ENCODE data around the gene KAZALD1. TPM values are rescaled to one million over a fixed set of nuclear protein-coding genes. Genes with fewer than 3 reads are reported as not detected.

Gene KAZALD1
- total RNA-seq, 1 donor from 2014 or later = 0.57 TPM

- no peak overlapping the region for H3K27ac Mint-ChIP-seq
- peaks cover 8% of the 10 kb centered on the region for H3K36me3 Mint-ChIP-seq (ENCODE audit: low read depth)
- H3K4me3 Mint-ChIP-seq = no peak overlapping the region
- peaks cover 27% of the 10 kb centered on the region for H3K4me1 Mint-ChIP-seq (ENCODE audit: low read depth)
- intact Hi-C loops (cut with micrococcal nuclease) = no loop called here
- DNase-seq (ENCODE audit: low spot score) = no peak
- H3K9me3 Mint-ChIP-seq = no peaks in the 10 kb centered on the region
- peaks cover 1% of the 10 kb centered on the region for H3K27me3 Mint-ChIP-seq (ENCODE audit: insufficient read depth)
These were observed 5.2 kb upstream of the KAZALD1 start for GRCh38 chr10:101056365-101057151.

GRCh38 chr10:101060036-101060950 is 1.5 kb upstream of the KAZALD1 start:
- DNase-seq (ENCODE audit: low spot score) = peak; percentile 84
- H3K4me1 Mint-ChIP-seq (ENCODE audit: low read depth) = peaks cover 33% of the 10 kb centered on the region
- no peaks in the 10 kb centered on the region for H3K9me3 Mint-ChIP-seq
- peaks cover 22% of the 10 kb centered on the region for H3K27me3 Mint-ChIP-seq (ENCODE audit: insufficient read depth)
- H3K4me3 Mint-ChIP-seq = peak overlapping the region; percentile 92
- peak overlapping the region; percentile 91 for H3K27ac Mint-ChIP-seq
- peaks cover 4% of the 10 kb centered on the region for H3K36me3 Mint-ChIP-seq (ENCODE audit: low read depth)
- intact Hi-C loops (cut with micrococcal nuclease) = loop anchor here (1.0 to 10.0 kb wide), 11 partner anchors 8 to 725 kb away; partner anchors contain the start of genes NPM3 and SLF2

- H3K36me3 Mint-ChIP-seq (ENCODE audit: low read depth) = peaks cover 4% of the 10 kb centered on the region
- no peak for DNase-seq (ENCODE audit: low spot score)
- H3K9me3 Mint-ChIP-seq = no peaks in the 10 kb centered on the region
- peaks cover 30% of the 10 kb centered on the region for H3K27me3 Mint-ChIP-seq (ENCODE audit: insufficient read depth)
- intact Hi-C loops (cut with micrococcal nuclease) = loop anchor here (1.0 to 10.0 kb wide), 11 partner anchors 7 to 724 kb away; partner anchors contain the start of genes NPM3 and SLF2
- peak overlapping the region; percentile 91 for H3K27ac Mint-ChIP-seq
- peak overlapping the region; percentile 92 for H3K4me3 Mint-ChIP-seq
- H3K4me1 Mint-ChIP-seq (ENCODE audit: low read depth) = peaks cover 33% of the 10 kb centered on the region
These were observed 702 bp upstream of the KAZALD1 start for GRCh38 chr10:101060951-101061623.

GRCh38 chr10:101062232-101063049 is 652 bp downstream of the KAZALD1 start:
- peaks cover 25% of the 10 kb centered on the region for H3K4me1 Mint-ChIP-seq (ENCODE audit: low read depth)
- H3K27ac Mint-ChIP-seq = no peak overlapping the region
- no peaks in the 10 kb centered on the region for H3K9me3 Mint-ChIP-seq
- peak; percentile 34 for DNase-seq (ENCODE audit: low spot score)
- H3K36me3 Mint-ChIP-seq (ENCODE audit: low read depth) = no peaks in the 10 kb centered on the region
- peak overlapping the region; percentile 72 for H3K4me3 Mint-ChIP-seq
- intact Hi-C loops (cut with micrococcal nuclease) = loop anchor here (5.0 to 10.0 kb wide), 4 partner anchors 60 to 722 kb away; partner anchors contain the start of genes NPM3 and SLF2
- H3K27me3 Mint-ChIP-seq (ENCODE audit: insufficient read depth) = peaks cover 40% of the 10 kb centered on the region

- intact Hi-C loops (cut with micrococcal nuclease) = loop anchor here (5.0 to 10.0 kb wide), 4 partner anchors 59 to 722 kb away; partner anchors contain the start of genes NPM3 and SLF2
- H3K4me3 Mint-ChIP-seq = peak overlapping the region; percentile 7
- no peak overlapping the region for H3K27ac Mint-ChIP-seq
- H3K4me1 Mint-ChIP-seq (ENCODE audit: low read depth) = peaks cover 25% of the 10 kb centered on the region
- DNase-seq (ENCODE audit: low spot score) = no peak
- no peaks in the 10 kb centered on the region for H3K9me3 Mint-ChIP-seq
- H3K27me3 Mint-ChIP-seq (ENCODE audit: insufficient read depth) = peaks cover 44% of the 10 kb centered on the region
- H3K36me3 Mint-ChIP-seq (ENCODE audit: low read depth) = no peaks in the 10 kb centered on the region
These were observed 1.3 kb downstream of the KAZALD1 start for GRCh38 chr10:101063050-101063525.

- intact Hi-C loops (cut with micrococcal nuclease) = loop anchor here (5.0 to 10.0 kb wide), 4 partner anchors 59 to 721 kb away; partner anchors contain the start of genes NPM3 and SLF2
- H3K9me3 Mint-ChIP-seq = no peaks in the 10 kb centered on the region
- no peak for DNase-seq (ENCODE audit: low spot score)
- peaks cover 21% of the 10 kb centered on the region for H3K4me1 Mint-ChIP-seq (ENCODE audit: low read depth)
- H3K27ac Mint-ChIP-seq = no peak overlapping the region
- no peaks in the 10 kb centered on the region for H3K36me3 Mint-ChIP-seq (ENCODE audit: low read depth)
- H3K27me3 Mint-ChIP-seq (ENCODE audit: insufficient read depth) = peaks cover 44% of the 10 kb centered on the region
- no peak overlapping the region for H3K4me3 Mint-ChIP-seq
These were observed 2.0 kb downstream of the KAZALD1 start for GRCh38 chr10:101063548-101064414.

- Mint-ChIP-seq H3K4me3 (peak overlapping the region; percentile 45), H3K27me3 (ENCODE audit: insufficient read depth) (peaks cover 44% of the 10 kb centered on the region), H3K4me1 (ENCODE audit: low read depth) (peaks cover 16% of the 10 kb centered on the region), H3K27ac (no peak overlapping the region), H3K9me3 (no peaks in the 10 kb centered on the region), H3K36me3 (ENCODE audit: low read depth) (no peaks in the 10 kb centered on the region)
- DNase-seq (ENCODE audit: low spot score) = no peak
- intact Hi-C loops (cut with micrococcal nuclease) = loop anchor here (5.0 to 10.0 kb wide), 4 partner anchors 58 to 720 kb away; partner anchors contain the start of genes NPM3 and SLF2
These were observed 2.7 kb downstream of the KAZALD1 start for GRCh38 chr10:101064415-101065030.

GRCh38 chr10:101065481-101066145 is 3.8 kb downstream of the KAZALD1 start:
- Mint-ChIP-seq H3K27ac (no peak overlapping the region), H3K4me1 (ENCODE audit: low read depth) (peaks cover 8% of the 10 kb centered on the region), H3K4me3 (no peak overlapping the region), H3K36me3 (ENCODE audit: low read depth) (no peaks in the 10 kb centered on the region), H3K27me3 (ENCODE audit: insufficient read depth) (peaks cover 44% of the 10 kb centered on the region), H3K9me3 (no peaks in the 10 kb centered on the region)
- intact Hi-C loops (cut with micrococcal nuclease) = loop anchor here (10.0 kb wide), 3 partner anchors 151 to 719 kb away; partner anchors contain the start of genes NPM3 and SLF2
- DNase-seq (ENCODE audit: low spot score) = no peak

GRCh38 chr10:101066146-101066895 is 4.5 kb downstream of the KAZALD1 start:
- no peaks in the 10 kb centered on the region for H3K9me3 Mint-ChIP-seq
- H3K36me3 Mint-ChIP-seq (ENCODE audit: low read depth) = no peaks in the 10 kb centered on the region
- H3K4me1 Mint-ChIP-seq (ENCODE audit: low read depth) = peaks cover 10% of the 10 kb centered on the region
- intact Hi-C loops (cut with micrococcal nuclease) = loop anchor here (10.0 kb wide), 3 partner anchors 152 to 718 kb away; partner anchors contain the start of genes NPM3 and SLF2
- no peak overlapping the region for H3K27ac Mint-ChIP-seq
- H3K27me3 Mint-ChIP-seq (ENCODE audit: insufficient read depth) = peaks cover 44% of the 10 kb centered on the region
- peak; percentile 27 for DNase-seq (ENCODE audit: low spot score)
- H3K4me3 Mint-ChIP-seq = peak overlapping the region; percentile 45

All from activated T-helper 1 cell treated with anti-CD3 and anti-CD28 coated beads, Interleukin-12 subunit alpha, Interleukin-12 subunit beta, Interleukin-2, Interleukin-4 antibody, amounts not matched to agents 30 ng/mL and 10 ng/mL and 1 ng/mL, durations not matched to agents 14 hours and 24 hours and 36 hours (primary cell).